ENCODE results near the gene RFX8.
A peak's percentile ranks its signal among the peaks of the same experiment; 100 is the strongest.

The RFX8 gene

GRCh38 chr2:101474731-101475384, at the start of gene RFX8:
TSS of gene RFX8 (minus strand) at chr2:101475112. CDS start at chr2:101466848, 8,264 bp downstream.
- no peak for TF ChIP-seq CTCF (IDR thresholded peaks at IDR 0.05)
- no peaks in the 10 kb centered on the region for H3K36me3 ChIP-seq
- peaks cover 0 to 20% (median 10%) of the 10 kb centered on the region in 4 donors for H3K4me1 ChIP-seq
- no peaks in the 10 kb centered on the region for H3K27me3 ChIP-seq
- H3K27ac ChIP-seq, result peak within 1 kb of the TSS; percentile 39 to 60
- no peak for DNase-seq
- intact Hi-C loops (cut with DNase I; ENCODE audit: low total_unique reads), result no loop called here
- H3K4me3 ChIP-seq, result peak within 1 kb of the TSS; percentile 58 to 59
- no peaks in the 10 kb centered on the region for H3K9me3 ChIP-seq

DNA sequence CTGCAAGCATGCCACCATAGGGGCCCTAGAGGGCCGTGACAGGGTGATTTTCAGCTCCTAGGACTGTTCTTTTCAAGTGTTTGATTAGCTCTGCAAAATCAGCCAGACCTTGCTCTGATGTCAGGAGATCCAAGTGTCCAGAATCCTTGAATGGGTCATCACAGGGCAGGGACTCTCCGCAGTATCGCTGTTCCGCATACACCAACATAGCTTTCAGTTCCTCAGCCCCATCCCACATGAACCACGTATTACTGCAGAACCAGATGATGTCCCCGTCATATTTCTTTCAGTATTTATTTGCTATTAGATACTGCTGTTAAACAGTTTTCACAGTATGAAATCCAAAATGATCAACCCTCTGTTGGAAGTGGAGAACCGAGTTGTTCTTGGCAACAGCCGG, 46.6 kb upstream of the RFX8 start:
- TF ChIP-seq CTCF (IDR thresholded peaks at IDR 0.05), result no peak
- no peaks in the 10 kb centered on the region for H3K36me3 ChIP-seq

DNA sequence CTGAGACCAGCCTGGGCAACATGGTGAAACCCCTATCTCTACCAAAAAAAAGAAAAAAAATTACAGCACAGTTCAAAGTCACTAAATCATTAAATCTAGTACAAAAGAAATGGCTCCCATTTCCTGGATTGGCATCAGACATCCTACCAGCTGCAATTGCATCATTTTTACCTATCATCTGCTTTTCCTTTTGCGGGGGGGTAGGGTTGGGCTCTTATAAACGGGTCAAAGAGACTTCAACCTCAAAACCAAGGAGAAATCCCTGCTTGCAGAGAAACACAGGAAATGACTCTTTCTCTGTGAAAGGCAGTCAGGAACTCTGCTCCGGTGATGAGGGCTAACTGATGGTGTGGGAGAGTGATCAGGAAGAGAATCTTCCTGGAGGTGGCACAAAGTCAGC, 45.3 kb upstream of the RFX8 start:
- H3K4me3 ChIP-seq, result no peak overlapping the region
- H3K27me3 ChIP-seq, result no peaks in the 10 kb centered on the region
- H3K36me3 ChIP-seq, result no peaks in the 10 kb centered on the region
- peaks cover 0 to 4% (median 0%) of the 10 kb centered on the region in 3 donors for H3K9me3 ChIP-seq
- no peak for DNase-seq
- H3K4me1 ChIP-seq, result peaks cover 0 to 15% (median 9%) of the 10 kb centered on the region in 4 donors
- H3K27ac ChIP-seq, result no peak overlapping the region
- no peak for TF ChIP-seq CTCF (IDR thresholded peaks at IDR 0.05)
- intact Hi-C loops (cut with DNase I; ENCODE audit: low total_unique reads), result loop anchor here (10.0 kb wide), 1 partner anchor 175 kb away; the partner anchor contains the start of gene MAP4K4

More for the DNA sequence above, 46.6 kb upstream of the RFX8 start:
- DNase-seq, result no peak
- H3K4me3 ChIP-seq, result no peak overlapping the region
- no peaks in the 10 kb centered on the region for H3K27me3 ChIP-seq
- peaks cover 0 to 4% (median 0%) of the 10 kb centered on the region in 3 donors for H3K9me3 ChIP-seq
- H3K4me1 ChIP-seq, result peaks cover 0 to 9% (median 5%) of the 10 kb centered on the region in 4 donors
- intact Hi-C loops (cut with DNase I; ENCODE audit: low total_unique reads), result loop anchor here (10.0 kb wide), 1 partner anchor 173 kb away; the partner anchor contains the start of gene MAP4K4
- H3K27ac ChIP-seq, result no peak overlapping the region

GRCh38 chr2:101518578-101519492, 43.9 kb upstream of the RFX8 start:
- no peaks in the 10 kb centered on the region for H3K27me3 ChIP-seq
- H3K36me3 ChIP-seq, result no peaks in the 10 kb centered on the region
- DNase-seq, result no peak
- peaks cover 0 to 17% (median 8%) of the 10 kb centered on the region in 4 donors for H3K4me1 ChIP-seq
- H3K27ac ChIP-seq, result no peak overlapping the region
- peak; percentile 31 to 38 for TF ChIP-seq CTCF (IDR thresholded peaks at IDR 0.05)
- H3K4me3 ChIP-seq, result no peak overlapping the region
- intact Hi-C loops (cut with DNase I; ENCODE audit: low total_unique reads), result loop anchor here (5.0 kb wide), 1 partner anchor 308 kb away; no protein-coding TSS in a partner anchor
- peaks cover 0 to 4% (median 0%) of the 10 kb centered on the region in 3 donors for H3K9me3 ChIP-seq

DNA sequence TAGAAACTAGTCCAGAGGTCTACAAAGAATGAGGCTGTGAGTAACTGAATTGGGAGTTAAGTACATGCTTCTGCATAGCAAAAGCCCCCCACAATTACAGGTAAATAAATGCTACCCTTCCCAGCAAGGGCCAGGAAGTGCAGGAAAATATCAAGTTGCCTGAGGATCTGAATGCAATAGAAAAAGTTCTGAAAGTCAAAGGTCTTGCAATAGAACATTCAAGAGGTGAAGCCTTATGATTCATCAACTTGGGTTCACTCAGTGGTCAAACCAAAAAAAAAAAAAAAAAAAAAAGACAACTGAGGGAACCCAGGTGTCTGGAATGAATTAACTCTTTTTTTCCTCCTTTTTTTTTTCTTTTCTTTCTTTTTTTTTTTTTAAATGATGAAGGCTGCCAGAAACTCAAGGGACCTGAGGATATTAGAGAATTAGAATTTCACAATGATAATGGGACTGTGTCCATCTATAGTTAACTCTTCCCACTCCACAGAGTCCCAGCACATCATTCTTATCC, 42.9 kb upstream of the RFX8 start:
- DNase-seq, result no peak
- intact Hi-C loops (cut with DNase I; ENCODE audit: low total_unique reads), result loop anchor here (5.0 kb wide), 1 partner anchor 309 kb away; no protein-coding TSS in a partner anchor
- no peaks in the 10 kb centered on the region for H3K36me3 ChIP-seq
- H3K27ac ChIP-seq, result no peak overlapping the region
- H3K27me3 ChIP-seq, result peaks cover 0 to under 1% of the 10 kb centered on the region in 2 donors
- H3K9me3 ChIP-seq, result peaks cover 0 to 4% (median 0%) of the 10 kb centered on the region in 3 donors
- TF ChIP-seq CTCF (IDR thresholded peaks at IDR 0.05), result no peak
- H3K4me1 ChIP-seq, result peaks cover 0 to 17% (median 8%) of the 10 kb centered on the region in 4 donors
- no peak overlapping the region for H3K4me3 ChIP-seq

Measured in tibial artery (tissue), 4 donors.